PC-3 (cell line): ENCODE results near the gene BTN1A1.

Experiments
- EZH2 ChIP-seq: fragments of 300-600 bp; sonication (generic); IDR thresholded peaks from one replicate; pipeline ENCODE4 v1.6.1; 2017; ENCODE audit warnings: antibody characterized with exemption, mild to moderate bottlenecking, low read length; ENCODE audit not compliant: unreplicated experiment
- EZH2phosphoT487 ChIP-seq: fragments of 300-600 bp; sonication (generic); IDR thresholded peaks from 2 replicates; pipeline ENCODE4 v1.6.1; 2018; ENCODE audit warnings: mild to moderate bottlenecking, antibody characterized with exemption, low read length, borderline replicate concordance
- TF ChIP-seq, protein P1 (sequence below): fragments of 300-600 bp; sonication (generic); conservative IDR thresholded peaks from 2 replicates; pipeline ENCODE4 v1.5.1; 2017; ENCODE audit warnings: antibody characterized with exemption, low read depth, mild to moderate bottlenecking, low read length

DNA sequence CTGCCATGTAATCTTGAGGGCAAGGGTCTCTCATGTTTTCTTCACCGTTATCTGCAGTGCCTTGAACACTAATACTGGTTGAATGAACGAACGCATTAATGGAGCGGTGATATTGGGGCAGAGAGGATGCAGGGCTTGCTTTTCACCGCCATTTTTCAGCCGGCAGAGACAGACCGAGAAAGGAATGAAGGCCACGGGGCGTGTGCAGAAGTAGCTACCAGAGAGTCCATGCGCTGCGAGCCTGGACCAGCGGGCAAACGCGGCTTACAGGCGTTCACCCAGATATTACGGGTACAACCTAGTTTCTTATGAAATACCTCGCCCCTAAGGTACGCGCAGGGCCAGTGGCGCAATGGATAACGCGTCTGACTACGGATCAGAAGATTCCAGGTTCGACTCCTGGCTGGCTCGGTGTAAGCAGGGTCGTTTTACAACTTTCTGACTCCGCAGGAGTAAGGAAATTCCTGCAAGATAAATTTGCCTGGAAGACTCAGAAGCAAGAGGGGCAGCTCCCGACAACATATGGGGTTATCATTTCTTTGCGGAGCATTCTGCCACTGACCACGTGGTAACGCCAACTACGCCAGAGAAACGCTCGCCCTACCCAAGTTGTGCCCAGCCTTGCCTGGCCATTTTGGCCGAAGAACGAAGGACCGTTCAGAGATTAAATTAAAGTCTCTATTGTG lies 37.2 kb downstream of the BTN1A1 start:
- TF ChIP-seq, protein P1, sequence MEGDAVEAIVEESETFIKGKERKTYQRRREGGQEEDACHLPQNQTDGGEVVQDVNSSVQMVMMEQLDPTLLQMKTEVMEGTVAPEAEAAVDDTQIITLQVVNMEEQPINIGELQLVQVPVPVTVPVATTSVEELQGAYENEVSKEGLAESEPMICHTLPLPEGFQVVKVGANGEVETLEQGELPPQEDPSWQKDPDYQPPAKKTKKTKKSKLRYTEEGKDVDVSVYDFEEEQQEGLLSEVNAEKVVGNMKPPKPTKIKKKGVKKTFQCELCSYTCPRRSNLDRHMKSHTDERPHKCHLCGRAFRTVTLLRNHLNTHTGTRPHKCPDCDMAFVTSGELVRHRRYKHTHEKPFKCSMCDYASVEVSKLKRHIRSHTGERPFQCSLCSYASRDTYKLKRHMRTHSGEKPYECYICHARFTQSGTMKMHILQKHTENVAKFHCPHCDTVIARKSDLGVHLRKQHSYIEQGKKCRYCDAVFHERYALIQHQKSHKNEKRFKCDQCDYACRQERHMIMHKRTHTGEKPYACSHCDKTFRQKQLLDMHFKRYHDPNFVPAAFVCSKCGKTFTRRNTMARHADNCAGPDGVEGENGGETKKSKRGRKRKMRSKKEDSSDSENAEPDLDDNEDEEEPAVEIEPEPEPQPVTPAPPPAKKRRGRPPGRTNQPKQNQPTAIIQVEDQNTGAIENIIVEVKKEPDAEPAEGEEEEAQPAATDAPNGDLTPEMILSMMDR = no peak
- TF ChIP-seq EZH2phosphoT487 (no peak), EZH2 (no peak)
